GM23338 (cell line): ENCODE results near the gene TEN1. TPM values are rescaled to one million over a fixed set of nuclear protein-coding genes. Genes with fewer than 3 reads are reported as not detected.
"Not testable (repeated sequence)": the region's sequence is repeated elsewhere in the genome, so short reads cannot be mapped to it uniquely, and the experiment has no call there.

ENCODE experiments used
- ATAC-seq: fragments of 200-7000 bp; cut with Tn5 transposase; 3 replicates; pipeline ENCODE4 v1.9.1; 2020
- DNase-seq: peaks from one replicate; pipeline ENCODE4 v3.0.0-alpha.2; 2015; ENCODE audit warnings: low spot score
- H2AFZ ChIP-seq: fragments of 200-600 bp; sonication (generic); 2 replicates; pipeline ENCODE4 v1.8.0; 2016; ENCODE audit warnings: antibody characterized with exemption, mild to moderate bottlenecking, moderate library complexity
- H3F3A ChIP-seq: fragments of 200-600 bp; sonication (generic); replicated peaks from 2 replicates; pipeline ENCODE4 v1.8.0; 2017; ENCODE audit warnings: antibody characterized with exemption, mixed run types, low read depth
- H3K27ac ChIP-seq: fragments of 200-600 bp; sonication (generic); 2 replicates; pipeline ENCODE4 v1.6.1; 2016; ENCODE audit warnings: low read depth
- H3K27me3 ChIP-seq: fragments of 200-600 bp; sonication (generic); 2 replicates; pipeline ENCODE4 v1.8.0; 2016; ENCODE audit warnings: mild to moderate bottlenecking, mixed run types, moderate library complexity; ENCODE audit not compliant: insufficient read depth
- H3K36me3 ChIP-seq: fragments of 200-600 bp; sonication (generic); 2 replicates; pipeline ENCODE4 v1.8.0; 2016; ENCODE audit warnings: mild to moderate bottlenecking; ENCODE audit not compliant: insufficient read depth
- H3K4me1 ChIP-seq: fragments of 200-600 bp; sonication (generic); 2 replicates; pipeline ENCODE4 v1.8.0; 2016; ENCODE audit warnings: mild to moderate bottlenecking, moderate library complexity; ENCODE audit not compliant: insufficient read depth
- H3K4me2 ChIP-seq: fragments of 200-600 bp; sonication (generic); 2 replicates; pipeline ENCODE4 v1.7.1; 2017; ENCODE audit warnings: mixed run types
- H3K4me3 ChIP-seq: fragments of 200-600 bp; sonication (generic); 2 replicates; pipeline ENCODE4 v1.6.1; 2016; ENCODE audit warnings: mixed run types
- H3K79me2 ChIP-seq: fragments of 200-600 bp; sonication (generic); replicated peaks from 2 replicates; pipeline ENCODE4 v1.8.0; 2017; ENCODE audit warnings: mild to moderate bottlenecking; ENCODE audit not compliant: insufficient read depth
- H3K9me2 ChIP-seq: fragments of 200-600 bp; sonication (generic); 2 replicates; pipeline ENCODE4 v1.8.0; 2017; ENCODE audit not compliant: insufficient read depth
- H4K20me1 ChIP-seq: fragments of 200-600 bp; sonication (generic); replicated peaks from 2 replicates; pipeline ENCODE4 v1.8.0; 2017; ENCODE audit warnings: mild to moderate bottlenecking; ENCODE audit not compliant: insufficient read depth
- H3K27ac Mint-ChIP-seq: 2 replicates; pipeline ENCODE4 v1.8.0; 2020; ENCODE audit warnings: inconsistent platforms, mild to moderate bottlenecking, moderate library complexity, mixed read lengths
- H3K27me3 Mint-ChIP-seq: 3 replicates; pipeline ENCODE4 v1.8.0; 2022; ENCODE audit warnings: low read depth, mild to moderate bottlenecking, moderate library complexity, mixed read lengths, inconsistent platforms; ENCODE audit not compliant: insufficient read depth, poor library complexity
- H3K36me3 Mint-ChIP-seq: 3 replicates; pipeline ENCODE4 v1.8.0; 2021; ENCODE audit warnings: low read depth, mild to moderate bottlenecking, inconsistent platforms, moderate library complexity, mixed read lengths
- H3K4me1 Mint-ChIP-seq: 3 replicates; pipeline ENCODE4 v1.8.0; 2020; ENCODE audit warnings: mild to moderate bottlenecking, inconsistent platforms, mixed read lengths
- H3K4me3 Mint-ChIP-seq: 3 replicates; pipeline ENCODE4 v1.8.0; 2021; ENCODE audit warnings: moderate library complexity, mild to moderate bottlenecking, inconsistent platforms, mixed read lengths
- H3K9me3 Mint-ChIP-seq: 3 replicates; pipeline ENCODE4 v1.8.0; 2020; ENCODE audit warnings: moderate library complexity, mild to moderate bottlenecking, inconsistent platforms, mixed read lengths
- CREB1 ChIP-seq: fragments of 250-450 bp; sonication (Bioruptor Pico); IDR thresholded peaks from 2 replicates; pipeline ENCODE4 v1.5.0; 2020; ENCODE audit warnings: low read depth, mild to moderate bottlenecking, moderate library complexity
- CTCF ChIP-seq, 2 experiments: fragments of 200-600 bp in 1 of 2; sonication (generic) in 1 of 2; conservative IDR thresholded peaks; 2 replicates each; pipeline versions ENCODE4 v1.5.1 to v1.6.1; 2016 to 2017; ENCODE audit warnings: antibody characterized with exemption in 2 of 2, low read depth in 2 of 2, mild to moderate bottlenecking in 2 of 2, moderate library complexity in 1 of 2
- ETS1 ChIP-seq: IDR thresholded peaks from 2 replicates; pipeline ENCODE4 v1.6.1; 2016; ENCODE audit warnings: antibody characterized with exemption
- ZNF331 ChIP-seq: fragments of 250-450 bp; sonication (Bioruptor Pico); IDR thresholded peaks from 2 replicates; pipeline ENCODE4 v1.5.0; 2020; ENCODE audit warnings: low read depth, mild to moderate bottlenecking, moderate library complexity
- ZNF462 ChIP-seq: fragments of 250-450 bp; sonication (Bioruptor Pico); IDR thresholded peaks from 2 replicates; pipeline ENCODE4 v1.5.0; 2020; ENCODE audit warnings: mild to moderate bottlenecking, moderate library complexity
- polyA plus RNA-seq: library from polyadenylated mRNA; unstranded; fragments of >200 nt; fragmentation: Nextera tagmentation; extraction: Ambion mirVana; gene quantifications from 2 replicates; pipeline ENCODE4 v1.2.1, GENCODE V29; 2016
- total RNA-seq: library from RNA; depleted of rRNA; stranded (reverse); fragments of >200 nt; shearing (Covaris generic); gene quantifications from 2 replicates; pipeline ENCODE4 v1.2.3, GENCODE V29; 2014

Gene TEN1
- total and polyA plus RNA-seq, 2 experiments from 2014 or later, result 11.3 to 14.1 TPM

GRCh38 chr17:75970626-75971025 is 8.4 kb upstream of the TEN1 start:
- Mint-ChIP-seq H3K4me1 (peaks cover 1% of the 10 kb centered on the region; the same call in 1 of the 3 replicates), H3K27ac (no peak overlapping the region), H3K27me3 (peaks cover 4% of the 10 kb centered on the region), H3K36me3 (peaks cover 25% of the 10 kb centered on the region), H3K4me3 (no peak overlapping the region), H3K9me3 (no peaks in the 10 kb centered on the region)
- Histone ChIP-seq H3K4me2 (no peak overlapping the region), H3K4me3 (no peak overlapping the region), H3K9me2 (no peaks in the 10 kb centered on the region), H3K4me1 (no peaks in the 10 kb centered on the region), H3F3A (0 out of 2 replicates have a peak, but pooled peaks cover 2% of the 10 kb centered on the region), H2AFZ (no peak overlapping the region), H3K36me3 (no peaks in the 10 kb centered on the region), H3K79me2 (peaks cover 86% of the 10 kb centered on the region), H3K27me3 (no peaks in the 10 kb centered on the region), H4K20me1 (peaks cover 12% of the 10 kb centered on the region; the same call in 1 of the 2 replicates), H3K27ac (peak overlapping the region; percentile 46)
- ATAC-seq (no peak), DNase-seq (no peak)
- TF ChIP-seq ZNF331, result no peak

- not testable (repeated sequence) for H3K27me3 ChIP-seq, H2AFZ ChIP-seq, H3K9me2 ChIP-seq, H3K9me3 Mint-ChIP-seq, H3K36me3 ChIP-seq, H3K4me3 Mint-ChIP-seq, H3K4me1 ChIP-seq, H3K27ac Mint-ChIP-seq, H3K4me3 ChIP-seq, ATAC-seq, H3K4me2 ChIP-seq, H3K27ac ChIP-seq, DNase-seq, H4K20me1 ChIP-seq
- peaks cover 17% of the 10 kb centered on the region for H3K27me3 Mint-ChIP-seq
- H3K79me2 ChIP-seq, result peaks cover 80% of the 10 kb centered on the region
- peaks cover 14% of the 10 kb centered on the region for H3F3A ChIP-seq
- H3K36me3 Mint-ChIP-seq, result peaks cover 36% of the 10 kb centered on the region
- H3K4me1 Mint-ChIP-seq, result peaks cover 14% of the 10 kb centered on the region; the same call in 2 of the 3 replicates
Observed at GRCh38 chr17:75975187-75975586, 3.9 kb upstream of the TEN1 start.

- Histone ChIP-seq H3K27ac (no peak overlapping the region), H3K27me3 (no peaks in the 10 kb centered on the region), H3K9me2 (no peaks in the 10 kb centered on the region), H3F3A (peaks cover 17% of the 10 kb centered on the region), H3K4me3 (no peak overlapping the region), H4K20me1 (0 out of 2 replicates have a peak, but pooled peaks cover 4% of the 10 kb centered on the region), H3K4me2 (no peak overlapping the region), H3K36me3 (no peaks in the 10 kb centered on the region), H3K4me1 (peaks cover 10% of the 10 kb centered on the region; the same call in 1 of the 2 replicates), H3K79me2 (peaks cover 80% of the 10 kb centered on the region), H2AFZ (no peak overlapping the region)
- Mint-ChIP-seq H3K4me1 (peaks cover 17% of the 10 kb centered on the region), H3K9me3 (no peaks in the 10 kb centered on the region), H3K27ac (no peak overlapping the region), H3K27me3 (peaks cover 17% of the 10 kb centered on the region), H3K4me3 (no peak overlapping the region), H3K36me3 (peaks cover 32% of the 10 kb centered on the region)
- ATAC-seq (no peak), DNase-seq (no peak)
- no peak for TF ChIP-seq ETS1
- no peak for TF ChIP-seq ZNF331
- no peak for TF ChIP-seq ZNF462
- TF ChIP-seq CREB1, result no peak
- no peak for TF ChIP-seq CTCF (conservative IDR thresholded peaks at IDR 0.05; ENCODE audit: low read depth in 2 of 2)
Observed at GRCh38 chr17:75975757-75976174, 3.3 kb upstream of the TEN1 start.
